Astrocyte (in vitro differentiated cells and primary cell): ENCODE data around the gene COG3.

Source experiments
- CTCF ChIP-seq: IDR thresholded peaks from 2 replicates; pipeline ENCODE4 v1.5.1; 2011; ENCODE audit warnings: low read depth, mild to moderate bottlenecking, inconsistent platforms, low read length, moderate library complexity; ENCODE audit not compliant: insufficient read depth
- EZH2 ChIP-seq: IDR thresholded peaks from 2 replicates; pipeline ENCODE4 v1.6.1; 2012; ENCODE audit warnings: mild to moderate bottlenecking, low read length, inconsistent platforms; ENCODE audit not compliant: insufficient read depth

- TF ChIP-seq EZH2 = no peak
- TF ChIP-seq CTCF = no peak
Observed at GRCh38 chr13:45454204-45454603, 10.5 kb upstream of the COG3 start.
